ENCODE data around the gene UTP11.
"Not testable (repeated sequence)": the region's sequence is repeated elsewhere in the genome, so short reads cannot be mapped to it uniquely, and the experiment has no call there.

The UTP11 gene

GRCh38 chr1:38027201-38028104 lies 14.9 kb downstream of the UTP11 start:
- Histone ChIP-seq H3K4me1 (ENCODE audit: control insufficient read depth in 5 of 5, insufficient read depth in 5 of 5, low read length in 5 of 5) (peaks cover 7 to 31% (median 24%) of the 10 kb centered on the region in 5 donors), H3K27me3 (ENCODE audit: control insufficient read depth in 5 of 5, insufficient read depth in 4 of 5, low read length in 5 of 5) (peaks cover 0 to 11% (median 4%) of the 10 kb centered on the region in 5 donors), H3K4me3 (ENCODE audit: low read depth in 1 of 5, low read length in 5 of 5) (no peak overlapping the region), H3K36me3 (ENCODE audit: control insufficient read depth in 5 of 5, insufficient read depth in 5 of 5, low read length in 5 of 5) (peaks cover 17 to 36% (median 34%) of the 10 kb centered on the region in 5 donors), H3K27ac (ENCODE audit: low read depth, low read length) (no peak overlapping the region), H3K9ac (ENCODE audit: low read length in 5 of 5) (no peak overlapping the region), H3K9me3 (ENCODE audit: control insufficient read depth in 5 of 5, low read length in 5 of 5) (no peaks in the 10 kb centered on the region)

DNA sequence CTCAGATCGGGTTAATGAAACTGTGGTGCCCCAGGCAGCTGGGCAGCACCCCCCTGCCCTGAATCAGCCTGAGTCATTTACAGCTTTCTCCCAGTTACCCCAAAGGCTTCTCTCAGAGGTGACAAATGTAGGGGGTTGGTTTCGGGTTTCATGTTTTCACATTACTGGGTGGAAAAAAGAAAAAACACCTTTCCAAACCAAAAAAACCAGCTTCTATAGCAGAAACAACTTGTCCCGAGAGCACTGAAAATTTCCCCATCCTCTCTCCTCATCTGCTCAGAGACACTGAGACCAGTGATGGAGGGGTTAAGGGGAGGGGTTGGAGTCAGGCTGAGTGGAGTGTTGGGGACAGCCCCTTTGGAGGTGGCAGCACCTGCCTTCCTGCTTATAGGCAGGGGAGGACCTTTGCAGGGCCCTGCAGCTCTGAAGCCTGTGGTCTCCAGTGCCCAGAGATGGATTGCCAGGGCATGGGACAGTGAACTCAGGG lies 15.6 kb downstream of the UTP11 start:
- no peaks in the 10 kb centered on the region for H3K9me3 ChIP-seq (ENCODE audit: control insufficient read depth in 5 of 5, low read length in 5 of 5)
- H3K9ac ChIP-seq (ENCODE audit: low read length in 5 of 5): no peak overlapping the region
- H3K4me3 ChIP-seq (ENCODE audit: low read depth in 1 of 5, low read length in 5 of 5): no peak overlapping the region
- H3K36me3 ChIP-seq (ENCODE audit: control insufficient read depth in 5 of 5, insufficient read depth in 5 of 5, low read length in 5 of 5): peaks cover 10 to 29% (median 27%) of the 10 kb centered on the region in 5 donors
- no peak overlapping the region for H3K27ac ChIP-seq (ENCODE audit: low read depth, low read length)
- peaks cover 0 to 11% (median 4%) of the 10 kb centered on the region in 5 donors for H3K27me3 ChIP-seq (ENCODE audit: control insufficient read depth in 5 of 5, insufficient read depth in 4 of 5, low read length in 5 of 5)
- peaks cover 7 to 31% (median 24%) of the 10 kb centered on the region in 5 donors for H3K4me1 ChIP-seq (ENCODE audit: control insufficient read depth in 5 of 5, insufficient read depth in 5 of 5, low read length in 5 of 5)

- H3K27me3 ChIP-seq (ENCODE audit: control insufficient read depth in 5 of 5, insufficient read depth in 4 of 5, low read length in 5 of 5): peaks cover 0 to 11% (median 4%) of the 10 kb centered on the region in 5 donors
- no peak overlapping the region for H3K4me3 ChIP-seq (ENCODE audit: low read depth in 1 of 5, low read length in 5 of 5)
- H3K36me3 ChIP-seq (ENCODE audit: control insufficient read depth in 5 of 5, insufficient read depth in 5 of 5, low read length in 5 of 5): peaks cover 6 to 24% (median 22%) of the 10 kb centered on the region in 5 donors
- H3K4me1 ChIP-seq (ENCODE audit: control insufficient read depth in 5 of 5, insufficient read depth in 5 of 5, low read length in 5 of 5): peaks cover 7 to 31% (median 24%) of the 10 kb centered on the region in 5 donors
- H3K9ac ChIP-seq (ENCODE audit: low read length in 5 of 5): no peak overlapping the region
- no peaks in the 10 kb centered on the region for H3K9me3 ChIP-seq (ENCODE audit: control insufficient read depth in 5 of 5, low read length in 5 of 5)
- H3K27ac ChIP-seq (ENCODE audit: low read depth, low read length): no peak overlapping the region
Measured at GRCh38 chr1:38028671-38029070, 16.1 kb downstream of the UTP11 start.

DNA sequence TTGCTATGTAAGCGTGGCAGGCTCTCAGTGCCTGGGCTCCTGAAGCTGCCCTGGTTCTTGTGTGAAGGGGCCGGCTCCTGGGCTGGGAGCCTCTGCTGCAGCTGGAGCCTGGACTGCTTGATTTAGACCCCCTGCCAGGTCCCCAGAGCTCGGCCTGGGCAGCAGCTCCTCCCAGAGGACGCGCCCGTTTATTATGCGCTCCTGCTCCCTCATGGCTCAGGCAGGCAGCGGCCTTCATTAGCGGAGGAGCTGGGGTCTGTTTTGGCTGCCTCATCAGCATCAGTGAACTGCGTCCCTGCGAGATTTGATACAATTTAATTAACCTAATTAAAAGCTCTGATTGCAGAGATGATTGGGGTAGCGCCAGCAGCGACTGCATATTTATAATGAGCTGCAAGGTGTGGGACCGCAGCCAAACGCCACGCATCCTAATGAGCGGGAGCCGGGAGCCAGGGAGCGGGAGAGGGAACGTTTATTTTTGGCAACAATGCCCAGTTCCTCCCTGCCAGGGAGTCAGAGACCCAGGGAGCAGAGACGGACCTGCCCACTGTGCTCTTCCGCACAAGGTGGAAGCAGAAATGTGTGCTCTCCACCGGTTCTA lies 16.6 kb downstream of the UTP11 start:
- Histone ChIP-seq H3K27me3 (ENCODE audit: control insufficient read depth in 5 of 5, insufficient read depth in 4 of 5, low read length in 5 of 5) (peaks cover 0 to 11% (median 4%) of the 10 kb centered on the region in 5 donors), H3K27ac (ENCODE audit: low read depth, low read length) (no peak overlapping the region), H3K4me1 (ENCODE audit: control insufficient read depth in 5 of 5, insufficient read depth in 5 of 5, low read length in 5 of 5) (peaks cover 7 to 31% (median 24%) of the 10 kb centered on the region in 5 donors), H3K9me3 (ENCODE audit: control insufficient read depth in 5 of 5, low read length in 5 of 5) (no peaks in the 10 kb centered on the region), H3K4me3 (ENCODE audit: low read depth in 1 of 5, low read length in 5 of 5) (peak overlapping the region in 3 of 5 donors; percentile 36 to 44 (median 42)), H3K9ac (ENCODE audit: low read length in 5 of 5) (peak overlapping the region in 2 of 5 donors; percentile 44 to 62), H3K36me3 (ENCODE audit: control insufficient read depth in 5 of 5, insufficient read depth in 5 of 5, low read length in 5 of 5) (peaks cover 6 to 19% (median 17%) of the 10 kb centered on the region in 5 donors)

GRCh38 chr1:38029685-38030511 lies 17.4 kb downstream of the UTP11 start:
- Histone ChIP-seq H3K4me1 (ENCODE audit: control insufficient read depth in 5 of 5, insufficient read depth in 5 of 5, low read length in 5 of 5) (peaks cover 7 to 31% (median 24%) of the 10 kb centered on the region in 5 donors), H3K4me3 (ENCODE audit: low read depth in 1 of 5, low read length in 5 of 5) (peak overlapping the region; percentile 14 to 44 (median 36)), H3K9ac (ENCODE audit: low read length in 5 of 5) (peak overlapping the region in 2 of 5 donors; percentile 44 to 62), H3K36me3 (ENCODE audit: control insufficient read depth in 5 of 5, insufficient read depth in 5 of 5, low read length in 5 of 5) (peaks cover 3 to 14% (median 14%) of the 10 kb centered on the region in 5 donors), H3K27ac (ENCODE audit: low read depth, low read length) (no peak overlapping the region), H3K9me3 (ENCODE audit: control insufficient read depth in 5 of 5, low read length in 5 of 5) (no peaks in the 10 kb centered on the region), H3K27me3 (ENCODE audit: control insufficient read depth in 5 of 5, insufficient read depth in 4 of 5, low read length in 5 of 5) (peaks cover 0 to 11% (median 4%) of the 10 kb centered on the region in 5 donors)

DNA sequence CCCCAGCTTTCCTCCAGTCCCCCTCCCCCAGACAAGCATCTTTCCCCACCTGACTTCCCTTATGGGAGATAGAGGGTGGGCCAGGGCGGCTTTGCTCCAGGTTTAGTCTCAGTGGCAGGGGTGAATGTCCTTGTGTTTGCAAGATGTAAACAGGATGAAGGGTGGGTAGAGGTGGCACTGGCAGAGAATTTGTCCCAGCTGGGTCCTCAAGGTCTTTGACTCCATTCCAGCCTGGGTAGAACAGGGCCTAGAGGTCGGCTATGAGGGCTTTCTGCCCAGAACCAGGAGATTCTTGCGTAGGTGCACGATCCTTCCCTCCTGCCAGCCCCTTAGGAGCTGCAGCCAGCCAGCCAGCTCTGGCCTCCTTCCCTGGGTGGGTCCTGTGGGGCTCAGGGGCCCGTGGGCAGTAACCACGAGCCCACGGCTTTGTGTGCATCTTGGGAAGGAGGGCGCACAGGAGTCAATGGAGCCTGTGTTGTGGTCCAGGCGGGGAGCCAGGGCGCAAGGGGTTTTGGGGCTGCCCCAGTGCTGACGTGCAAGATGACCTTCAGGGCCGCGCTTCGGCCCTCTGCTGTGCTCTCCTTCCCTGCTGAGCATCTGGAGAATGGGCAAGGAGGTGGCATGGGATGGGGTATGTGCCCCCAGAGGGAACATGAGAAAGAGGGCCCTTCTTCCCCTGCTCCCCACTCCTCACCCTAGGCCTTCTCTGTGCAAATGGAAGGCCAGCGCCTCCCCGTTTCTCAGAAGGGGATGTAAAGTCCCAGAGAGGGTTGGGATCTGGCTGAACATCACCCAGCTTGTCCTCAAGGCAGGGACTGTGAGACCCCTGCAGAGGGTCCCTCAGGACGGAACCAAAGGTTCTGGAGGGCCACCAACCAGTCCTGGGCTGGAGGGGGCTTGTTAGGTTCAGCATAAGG lies 18.3 kb downstream of the UTP11 start:
- Histone ChIP-seq H3K9ac (ENCODE audit: low read length in 5 of 5) (no peak overlapping the region), H3K27ac (ENCODE audit: low read depth, low read length) (no peak overlapping the region), H3K4me1 (ENCODE audit: control insufficient read depth in 5 of 5, insufficient read depth in 5 of 5, low read length in 5 of 5) (peaks cover 7 to 31% (median 24%) of the 10 kb centered on the region in 5 donors), H3K36me3 (ENCODE audit: control insufficient read depth in 5 of 5, insufficient read depth in 5 of 5, low read length in 5 of 5) (peaks cover 0 to 5% (median 4%) of the 10 kb centered on the region in 5 donors), H3K4me3 (ENCODE audit: low read depth in 1 of 5, low read length in 5 of 5) (peak overlapping the region in 3 of 5 donors; percentile 14 to 44 (median 19)), H3K27me3 (ENCODE audit: control insufficient read depth in 5 of 5, insufficient read depth in 4 of 5, low read length in 5 of 5) (peaks cover 0 to 11% (median 4%) of the 10 kb centered on the region in 5 donors), H3K9me3 (ENCODE audit: control insufficient read depth in 5 of 5, low read length in 5 of 5) (no peaks in the 10 kb centered on the region)

GRCh38 chr1:38031513-38031866 lies 19.0 kb downstream of the UTP11 start:
- peaks cover 7 to 31% (median 24%) of the 10 kb centered on the region in 5 donors for H3K4me1 ChIP-seq (ENCODE audit: control insufficient read depth in 5 of 5, insufficient read depth in 5 of 5, low read length in 5 of 5)
- H3K4me3 ChIP-seq (ENCODE audit: low read depth in 1 of 5, low read length in 5 of 5): no peak overlapping the region
- H3K9me3 ChIP-seq (ENCODE audit: control insufficient read depth in 5 of 5, low read length in 5 of 5): no peaks in the 10 kb centered on the region
- peaks cover 0 to 11% (median 4%) of the 10 kb centered on the region in 5 donors for H3K27me3 ChIP-seq (ENCODE audit: control insufficient read depth in 5 of 5, insufficient read depth in 4 of 5, low read length in 5 of 5)
- no peaks in the 10 kb centered on the region for H3K36me3 ChIP-seq (ENCODE audit: control insufficient read depth in 5 of 5, insufficient read depth in 5 of 5, low read length in 5 of 5)
- H3K27ac ChIP-seq (ENCODE audit: low read depth, low read length): no peak overlapping the region
- no peak overlapping the region for H3K9ac ChIP-seq (ENCODE audit: low read length in 5 of 5)

- H3K27ac ChIP-seq (ENCODE audit: low read depth, low read length): not testable (repeated sequence)
Measured at GRCh38 chr1:38032992-38033391, 20.5 kb downstream of the UTP11 start.

DNA sequence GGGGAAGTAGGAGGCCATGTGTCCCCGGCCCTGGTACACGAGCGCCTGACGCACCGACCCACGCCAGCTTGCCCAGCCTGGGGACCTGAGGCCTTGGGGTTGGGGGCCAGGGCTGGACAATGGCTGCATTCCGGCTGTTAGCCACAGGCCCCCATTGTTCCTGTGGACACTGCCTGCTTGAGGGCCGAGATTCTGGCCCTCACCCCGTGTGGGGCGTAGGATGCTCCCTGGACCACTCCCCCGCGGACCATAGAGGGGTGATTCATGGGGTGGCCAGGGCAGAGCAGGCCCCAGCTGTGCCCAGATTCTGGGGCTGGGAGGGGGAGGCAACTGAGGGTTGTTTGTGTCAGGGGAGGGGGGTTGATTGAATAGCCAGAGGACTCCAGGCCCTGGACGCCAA lies 22.3 kb downstream of the UTP11 start:
- H3K4me1 ChIP-seq (ENCODE audit: control insufficient read depth in 5 of 5, insufficient read depth in 5 of 5, low read length in 5 of 5): peaks cover 3 to 18% (median 10%) of the 10 kb centered on the region in 5 donors
- H3K4me3 ChIP-seq (ENCODE audit: low read depth in 1 of 5, low read length in 5 of 5): no peak overlapping the region
- no peaks in the 10 kb centered on the region for H3K9me3 ChIP-seq (ENCODE audit: control insufficient read depth in 5 of 5, low read length in 5 of 5)
- H3K27ac ChIP-seq (ENCODE audit: low read depth, low read length): no peak overlapping the region
- no peak overlapping the region for H3K9ac ChIP-seq (ENCODE audit: low read length in 5 of 5)
- no peaks in the 10 kb centered on the region for H3K36me3 ChIP-seq (ENCODE audit: control insufficient read depth in 5 of 5, insufficient read depth in 5 of 5, low read length in 5 of 5)
- H3K27me3 ChIP-seq (ENCODE audit: control insufficient read depth in 5 of 5, insufficient read depth in 4 of 5, low read length in 5 of 5): peaks cover under 1 to 25% (median 14%) of the 10 kb centered on the region in 5 donors

More at GRCh38 chr1:38032992-38033391, 20.5 kb downstream of the UTP11 start:
- Histone ChIP-seq H3K4me1 (ENCODE audit: control insufficient read depth in 5 of 5, insufficient read depth in 5 of 5, low read length in 5 of 5) (peaks cover 7 to 29% (median 24%) of the 10 kb centered on the region in 5 donors), H3K27me3 (ENCODE audit: control insufficient read depth in 5 of 5, insufficient read depth in 4 of 5, low read length in 5 of 5) (peaks cover 0 to 13% (median 4%) of the 10 kb centered on the region in 5 donors)
- not testable (repeated sequence) for H3K9me3 ChIP-seq (ENCODE audit: control insufficient read depth in 5 of 5, low read length in 5 of 5); H3K36me3 ChIP-seq (ENCODE audit: control insufficient read depth in 5 of 5, insufficient read depth in 5 of 5, low read length in 5 of 5); H3K4me3 ChIP-seq (ENCODE audit: low read depth in 1 of 5, low read length in 5 of 5); H3K9ac ChIP-seq (ENCODE audit: low read length in 5 of 5)

All from subcutaneous abdominal adipose tissue (tissue), 5 donors.